CD14-positive monocyte (primary cell): ENCODE measurements around the gene RBM19. TPM values are rescaled to one million over a fixed set of nuclear protein-coding genes. Genes with fewer than 3 reads are reported as not detected.

ENCODE experiments used
- DNase-seq, 3 donors: peaks; one replicate each; pipeline ENCODE4 v3.0.0-alpha.2; 2011 to 2022
- H2AFZ ChIP-seq: 2 replicates; pipeline ENCODE4 v1.6.0; 2012; ENCODE audit warnings: mild to moderate bottlenecking, low read depth, low read length, inconsistent platforms; ENCODE audit not compliant: insufficient read depth, poor library complexity, severe bottlenecking
- H3K27ac ChIP-seq, 2 donors: 1 replicate in 1 of 2; 2 replicates in 1 of 2; pipeline ENCODE4 v1.5.1; 2012 to 2013; ENCODE audit warnings: low read length in 2 of 2, control low read depth in 1 of 2, inconsistent platforms in 1 of 2, low read depth in 1 of 2, mild to moderate bottlenecking in 1 of 2
- H3K27me3 ChIP-seq, 2 donors: one replicate each; pipeline versions ENCODE4 v1.6.0 to v1.6.1; 2011 to 2013; ENCODE audit warnings: low read length in 2 of 2; ENCODE audit not compliant: control insufficient read depth in 2 of 2, insufficient read depth in 2 of 2
- H3K36me3 ChIP-seq, 2 donors: replicated peaks in 1 of 2; 1 replicate in 1 of 2; 2 replicates in 1 of 2; pipeline versions ENCODE4 v1.5.1 to v1.6.1; 2012 to 2013; ENCODE audit warnings: low read length in 2 of 2, control low read depth in 1 of 2, inconsistent platforms in 1 of 2, mild to moderate bottlenecking in 1 of 2; ENCODE audit not compliant: insufficient read depth in 2 of 2, control insufficient read depth in 1 of 2
- H3K4me1 ChIP-seq, 2 donors: 1 replicate in 1 of 2; 2 replicates in 1 of 2; pipeline versions ENCODE4 v1.5.1 to v1.6.1; 2012 to 2013; ENCODE audit warnings: low read length in 2 of 2, control low read depth in 1 of 2, inconsistent platforms in 1 of 2, mild to moderate bottlenecking in 1 of 2, moderate library complexity in 1 of 2; ENCODE audit not compliant: insufficient read depth in 2 of 2, control insufficient read depth in 1 of 2
- H3K4me2 ChIP-seq: replicated peaks from 2 replicates; pipeline ENCODE3; 2012; ENCODE audit warnings: low read length, moderate library complexity, mild to moderate bottlenecking; ENCODE audit not compliant: poor library complexity, severe bottlenecking; ENCODE audit errors: extremely low read depth
- H3K4me3 ChIP-seq, 3 experiments: fragments of 200-600 bp in 1 of 3; sonication (generic) in 1 of 3; replicated peaks in 1 of 3; 1 replicate in 2 of 3; 2 replicates in 1 of 3; pipeline ENCODE4 v1.5.1; 2011 to 2013; ENCODE audit warnings: low read length in 3 of 3, mild to moderate bottlenecking in 3 of 3, control low read depth in 2 of 3, low read depth in 2 of 3, inconsistent platforms in 1 of 3, moderate library complexity in 1 of 3
- H3K79me2 ChIP-seq: 2 replicates; pipeline ENCODE4 v1.6.0; 2012; ENCODE audit warnings: mild to moderate bottlenecking, control low read depth, inconsistent platforms, low read length, moderate library complexity; ENCODE audit not compliant: insufficient read depth
- H3K9ac ChIP-seq: 2 replicates; pipeline ENCODE4 v1.6.0; 2017; ENCODE audit warnings: low read length, mild to moderate bottlenecking; ENCODE audit not compliant: insufficient read depth, poor library complexity, severe bottlenecking
- H3K9me3 ChIP-seq, 2 donors: replicated peaks in 1 of 2; 1 replicate in 1 of 2; 2 replicates in 1 of 2; pipeline versions ENCODE4 v1.5.1 to v1.6.1; 2012 to 2013; ENCODE audit warnings: low read length in 2 of 2, control low read depth in 1 of 2; ENCODE audit not compliant: control insufficient read depth in 1 of 2, insufficient read depth in 1 of 2
- H4K20me1 ChIP-seq: 2 replicates; pipeline ENCODE4 v1.6.0; 2012; ENCODE audit warnings: mild to moderate bottlenecking, low read length, control low read depth, moderate library complexity; ENCODE audit not compliant: insufficient read depth
- H3K27ac Mint-ChIP-seq, 7 donors: one replicate each; pipeline ENCODE4 v1.8.0; 2020; ENCODE audit warnings: mild to moderate bottlenecking in 7 of 7, mixed read lengths in 7 of 7, moderate library complexity in 6 of 7, inconsistent platforms in 2 of 7
- H3K27me3 Mint-ChIP-seq, 3 donors: one replicate each; pipeline ENCODE4 v1.8.0; 2021 to 2022; ENCODE audit warnings: low read depth in 3 of 3, mild to moderate bottlenecking in 3 of 3, mixed read lengths in 3 of 3, moderate library complexity in 3 of 3, inconsistent platforms in 1 of 3
- H3K36me3 Mint-ChIP-seq, 2 donors: one replicate each; pipeline ENCODE4 v1.8.0; 2020; ENCODE audit warnings: mixed read lengths in 2 of 2, inconsistent platforms in 1 of 2, mild to moderate bottlenecking in 1 of 2
- H3K4me1 Mint-ChIP-seq: one replicate; pipeline ENCODE4 v1.8.0; 2020; ENCODE audit warnings: mild to moderate bottlenecking, mixed read lengths
- H3K4me3 Mint-ChIP-seq, 2 donors: one replicate each; pipeline ENCODE4 v1.8.0; 2020; ENCODE audit warnings: mild to moderate bottlenecking in 2 of 2, mixed read lengths in 2 of 2, moderate library complexity in 1 of 2
- H3K9me3 Mint-ChIP-seq, 7 donors: one replicate each; pipeline ENCODE4 v1.8.0; 2020 to 2022; ENCODE audit warnings: mixed read lengths in 7 of 7, mild to moderate bottlenecking in 6 of 7, moderate library complexity in 6 of 7, inconsistent platforms in 2 of 7
- WGBS: methylation state at CpG from one replicate; pipeline ENCODE4 v1.1.5; 2013; ENCODE audit warnings: missing lambda C conversion rate; ENCODE audit not compliant: insufficient coverage; 5-methylcytosine and 5-hydroxymethylcytosine counted together
- intact Hi-C, 2 donors: fragments of 100-400 bp; cut with micrococcal nuclease; formaldehyde crosslinking; loops; one replicate each; pipeline versions ENCODE4 v1.15.0 to v1.15.1; 2023
- polyA plus RNA-seq, 3 donors: library from polyadenylated mRNA; depleted of rRNA in 1 of 3; unstranded in 2 of 3; stranded (reverse) in 1 of 3; fragments of 300-500 nt in 2 of 3; fragments of >200 nt in 1 of 3; fragmentation: Illumina TruSeq in 2 of 3; gene quantifications; 1 replicate in 2 of 3; 2 replicates in 1 of 3; pipeline ENCODE4 v1.2.3, GENCODE V29; 2012 to 2021
- TF ChIP-seq, protein P1 (sequence below): fragments of 200-600 bp; IDR thresholded peaks from one replicate; pipeline ENCODE4 v1.8.0; 2022; ENCODE audit warnings: antibody characterized with exemption, mild to moderate bottlenecking

The RBM19 gene
- polyA plus RNA-seq, 3 donors, result 2.1 to 30.4 (median 2.2) TPM

DNA sequence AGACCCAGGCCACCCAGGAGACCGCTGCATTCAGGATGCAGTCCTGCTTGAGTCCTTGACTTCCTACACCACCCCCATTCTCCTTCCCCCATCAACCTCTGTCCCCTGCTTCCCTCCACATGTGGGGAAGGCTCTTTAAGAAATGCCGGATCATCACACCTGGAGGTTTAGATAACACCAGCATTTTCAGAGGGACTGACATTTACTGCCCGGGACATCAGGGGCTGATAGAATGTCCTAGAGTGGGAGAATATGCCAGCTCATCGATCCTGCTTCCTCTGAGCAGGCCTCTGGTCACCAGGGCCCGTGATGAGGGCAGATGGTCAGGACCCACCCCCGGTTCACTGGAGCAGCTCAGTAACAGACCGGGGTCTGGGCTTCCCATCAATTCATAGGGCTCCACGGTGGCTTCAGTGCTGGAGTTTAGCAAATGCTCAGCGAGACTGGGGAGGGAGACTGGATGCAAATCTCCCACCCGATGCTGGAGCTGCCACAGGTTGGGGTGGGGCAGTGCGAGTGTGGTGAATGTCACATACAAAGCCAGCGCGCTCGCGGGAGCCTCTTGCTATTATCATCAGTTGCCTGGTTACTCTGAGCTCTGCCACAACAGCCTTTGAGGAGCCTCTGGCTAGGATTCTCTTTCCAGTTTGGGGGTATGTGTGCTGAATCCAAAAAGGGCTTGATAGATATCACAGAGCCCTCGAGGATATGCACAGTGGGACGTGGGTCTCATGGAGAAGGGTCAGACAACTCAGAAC lies 111.6 kb downstream of the RBM19 start:
- H3K4me3 Mint-ChIP-seq, result no peak overlapping the region

DNA sequence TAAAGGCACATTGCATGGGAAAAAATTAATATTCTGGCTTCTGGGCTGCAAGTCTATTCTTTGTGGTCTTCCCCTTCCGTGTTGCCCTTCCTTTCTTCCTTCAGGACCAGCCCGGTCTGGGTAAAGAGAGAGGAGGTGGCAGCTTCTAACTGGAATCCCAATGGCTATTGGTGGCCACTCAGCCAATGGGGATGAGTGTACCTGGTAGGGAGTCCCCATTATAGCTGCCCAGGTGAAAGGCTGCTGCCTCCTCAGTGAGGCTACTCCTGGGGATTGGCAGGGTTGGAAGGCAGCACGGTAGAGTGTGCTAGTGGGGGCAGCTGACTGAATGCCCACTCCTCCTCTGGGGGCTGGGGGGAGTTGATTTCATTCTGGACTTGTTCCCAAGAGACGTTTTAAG lies 112.6 kb downstream of the RBM19 start:
- no peak for DNase-seq
- Histone ChIP-seq H3K27me3 (no peaks in the 10 kb centered on the region), H3K4me1 (no peaks in the 10 kb centered on the region), H3K4me3 (no peak overlapping the region), H4K20me1 (no peaks in the 10 kb centered on the region), H2AFZ (no peak overlapping the region), H3K4me2 (no peak overlapping the region), H3K9me3 (no peaks in the 10 kb centered on the region), H3K79me2 (no peaks in the 10 kb centered on the region), H3K36me3 (peaks cover 16 to 53% of the 10 kb centered on the region in 2 donors), H3K27ac (no peak overlapping the region), H3K9ac (no peak overlapping the region)
- intact Hi-C loops, result no loop called here
- peaks cover 0 to 3% (median 0%) of the 10 kb centered on the region in 3 donors for H3K27me3 Mint-ChIP-seq
- H3K27ac Mint-ChIP-seq, result no peak overlapping the region
- H3K36me3 Mint-ChIP-seq, result peaks cover 61 to 76% of the 10 kb centered on the region in 2 donors
- H3K4me1 Mint-ChIP-seq, result peaks cover 10% of the 10 kb centered on the region
- H3K4me3 Mint-ChIP-seq, result no peak overlapping the region
- TF ChIP-seq, protein P1, sequence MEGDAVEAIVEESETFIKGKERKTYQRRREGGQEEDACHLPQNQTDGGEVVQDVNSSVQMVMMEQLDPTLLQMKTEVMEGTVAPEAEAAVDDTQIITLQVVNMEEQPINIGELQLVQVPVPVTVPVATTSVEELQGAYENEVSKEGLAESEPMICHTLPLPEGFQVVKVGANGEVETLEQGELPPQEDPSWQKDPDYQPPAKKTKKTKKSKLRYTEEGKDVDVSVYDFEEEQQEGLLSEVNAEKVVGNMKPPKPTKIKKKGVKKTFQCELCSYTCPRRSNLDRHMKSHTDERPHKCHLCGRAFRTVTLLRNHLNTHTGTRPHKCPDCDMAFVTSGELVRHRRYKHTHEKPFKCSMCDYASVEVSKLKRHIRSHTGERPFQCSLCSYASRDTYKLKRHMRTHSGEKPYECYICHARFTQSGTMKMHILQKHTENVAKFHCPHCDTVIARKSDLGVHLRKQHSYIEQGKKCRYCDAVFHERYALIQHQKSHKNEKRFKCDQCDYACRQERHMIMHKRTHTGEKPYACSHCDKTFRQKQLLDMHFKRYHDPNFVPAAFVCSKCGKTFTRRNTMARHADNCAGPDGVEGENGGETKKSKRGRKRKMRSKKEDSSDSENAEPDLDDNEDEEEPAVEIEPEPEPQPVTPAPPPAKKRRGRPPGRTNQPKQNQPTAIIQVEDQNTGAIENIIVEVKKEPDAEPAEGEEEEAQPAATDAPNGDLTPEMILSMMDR, result no peak
- WGBS, result 74% methylated on average over 3 of the region's 4 CpGs
- H3K9me3 Mint-ChIP-seq, result no peaks in the 10 kb centered on the region

More for the DNA sequence above, 111.6 kb downstream of the RBM19 start:
- no peak for DNase-seq
- Mint-ChIP-seq H3K9me3 (no peaks in the 10 kb centered on the region), H3K27me3 (peaks cover 0 to 3% (median 0%) of the 10 kb centered on the region in 3 donors), H3K36me3 (peaks cover 54 to 72% of the 10 kb centered on the region in 2 donors), H3K4me1 (peaks cover 20% of the 10 kb centered on the region), H3K27ac (no peak overlapping the region)
- H4K20me1 ChIP-seq, result no peaks in the 10 kb centered on the region
- no peaks in the 10 kb centered on the region for H3K9me3 ChIP-seq
- no peak overlapping the region for H3K9ac ChIP-seq
- H3K36me3 ChIP-seq, result peaks cover 16 to 57% of the 10 kb centered on the region in 2 donors
- TF ChIP-seq, protein P1, result no peak
- H3K4me3 ChIP-seq, result no peak overlapping the region
- 96% methylated on average over 13 of the region's 17 CpGs for WGBS
- no peak overlapping the region for H3K27ac ChIP-seq
- intact Hi-C loops, result no loop called here
- no peaks in the 10 kb centered on the region for H3K27me3 ChIP-seq
- no peak overlapping the region for H3K4me2 ChIP-seq
- peaks cover 7 to 9% of the 10 kb centered on the region in 2 donors for H3K4me1 ChIP-seq
- H3K79me2 ChIP-seq, result no peaks in the 10 kb centered on the region
- no peak overlapping the region for H2AFZ ChIP-seq
